ENCODE measurements around the gene TMEM115.

DNA sequence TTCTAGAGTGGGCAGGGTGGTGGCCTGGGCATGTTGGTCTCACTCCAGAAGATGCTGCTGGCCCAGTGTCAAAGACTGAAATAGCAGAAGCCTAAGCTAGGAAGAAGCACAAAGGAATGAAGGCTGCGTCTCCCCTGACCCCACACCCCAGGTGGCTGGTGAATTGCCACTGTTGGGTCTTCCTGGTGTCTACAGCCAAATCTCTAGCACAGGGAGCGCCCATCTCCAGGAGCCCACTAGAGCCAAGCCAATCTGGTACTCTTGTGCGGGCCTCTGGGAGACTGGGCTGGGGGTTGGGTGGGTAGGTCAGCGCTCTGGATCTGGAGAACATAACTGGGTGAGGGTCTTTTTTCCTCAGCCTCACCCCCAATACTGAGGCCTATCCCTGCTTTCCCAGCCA, 32.2 kb downstream of the TMEM115 start:
- TF ChIP-seq OSR1 (CRISPR knock-in tag; IDR thresholded peaks at IDR 0.05) = no peak
- TF ChIP-seq, protein P1, sequence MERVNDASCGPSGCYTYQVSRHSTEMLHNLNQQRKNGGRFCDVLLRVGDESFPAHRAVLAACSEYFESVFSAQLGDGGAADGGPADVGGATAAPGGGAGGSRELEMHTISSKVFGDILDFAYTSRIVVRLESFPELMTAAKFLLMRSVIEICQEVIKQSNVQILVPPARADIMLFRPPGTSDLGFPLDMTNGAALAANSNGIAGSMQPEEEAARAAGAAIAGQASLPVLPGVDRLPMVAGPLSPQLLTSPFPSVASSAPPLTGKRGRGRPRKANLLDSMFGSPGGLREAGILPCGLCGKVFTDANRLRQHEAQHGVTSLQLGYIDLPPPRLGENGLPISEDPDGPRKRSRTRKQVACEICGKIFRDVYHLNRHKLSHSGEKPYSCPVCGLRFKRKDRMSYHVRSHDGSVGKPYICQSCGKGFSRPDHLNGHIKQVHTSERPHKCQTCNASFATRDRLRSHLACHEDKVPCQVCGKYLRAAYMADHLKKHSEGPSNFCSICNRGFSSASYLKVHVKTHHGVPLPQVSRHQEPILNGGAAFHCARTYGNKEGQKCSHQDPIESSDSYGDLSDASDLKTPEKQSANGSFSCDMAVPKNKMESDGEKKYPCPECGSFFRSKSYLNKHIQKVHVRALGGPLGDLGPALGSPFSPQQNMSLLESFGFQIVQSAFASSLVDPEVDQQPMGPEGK (CRISPR knock-in tag; IDR thresholded peaks at IDR 0.05; ENCODE audit: borderline replicate concordance) = no peak

Measured in SK-N-SH treated with all-trans-retinoic acid at 6 μM for 48 hours (cell line).